Liver (tissue), 9 donors: ENCODE data around the gene IRAK1. TPM values are rescaled to one million over a fixed set of nuclear protein-coding genes. Genes with fewer than 3 reads are reported as not detected.
"Not testable (repeated sequence)": the region's sequence is repeated elsewhere in the genome, so short reads cannot be mapped to it uniquely, and the experiment has no call there.

Experiments used
- DNase-seq: peaks from one replicate; pipeline ENCODE4 v3.0.0-alpha.2; 2017; ENCODE audit warnings: low spot score
- H3K27ac ChIP-seq, 2 donors: one replicate each; pipeline ENCODE4 v1.7.0; 2013; ENCODE audit warnings: inconsistent platforms in 2 of 2, low read length in 2 of 2, control low read depth in 1 of 2, low read depth in 1 of 2, mild to moderate bottlenecking in 1 of 2
- H3K27me3 ChIP-seq, 4 donors: one replicate each; pipeline versions ENCODE4 v1.6.1 to v1.7.0; 2013; ENCODE audit warnings: low read length in 3 of 4, inconsistent platforms in 1 of 4, mild to moderate bottlenecking in 1 of 4, moderate library complexity in 1 of 4; ENCODE audit not compliant: control insufficient read depth in 4 of 4, insufficient read depth in 4 of 4
- H3K36me3 ChIP-seq, 4 donors: one replicate each; pipeline versions ENCODE4 v1.6.1 to v1.7.0; 2013; ENCODE audit warnings: low read length in 3 of 4, mild to moderate bottlenecking in 3 of 4, low read depth in 1 of 4, moderate library complexity in 1 of 4; ENCODE audit not compliant: control insufficient read depth in 4 of 4, insufficient read depth in 3 of 4
- H3K4me1 ChIP-seq, 4 donors: one replicate each; pipeline versions ENCODE4 v1.6.1 to v1.7.0; 2013; ENCODE audit warnings: low read length in 3 of 4, mild to moderate bottlenecking in 3 of 4, moderate library complexity in 1 of 4; ENCODE audit not compliant: control insufficient read depth in 4 of 4, insufficient read depth in 4 of 4
- H3K4me3 ChIP-seq, 3 donors: one replicate each; pipeline versions ENCODE4 v1.6.1 to v1.7.0; 2013; ENCODE audit warnings: low read length in 3 of 3, control low read depth in 1 of 3, low read depth in 1 of 3, mild to moderate bottlenecking in 1 of 3
- H3K9ac ChIP-seq, 2 donors: one replicate each; pipeline ENCODE4 v1.7.0; 2013; ENCODE audit warnings: low read length in 2 of 2, mild to moderate bottlenecking in 2 of 2, moderate library complexity in 2 of 2, control low read depth in 1 of 2, low read depth in 1 of 2
- H3K9me3 ChIP-seq, 4 donors: one replicate each; pipeline versions ENCODE4 v1.6.1 to v1.7.0; 2013; ENCODE audit warnings: low read length in 3 of 4; ENCODE audit not compliant: control insufficient read depth in 4 of 4
- ATF3 ChIP-seq: IDR thresholded peaks from 2 replicates; pipeline ENCODE4 v1.6.1; 2016; ENCODE audit warnings: antibody characterized with exemption
- HNF4A ChIP-seq, 2 donors: conservative IDR thresholded peaks; 2 replicates each; pipeline ENCODE4 v1.6.1; 2016; ENCODE audit warnings: antibody characterized with exemption in 2 of 2, mild to moderate bottlenecking in 2 of 2
- HNF4G ChIP-seq: IDR thresholded peaks from 2 replicates; pipeline ENCODE4 v1.6.1; 2016; ENCODE audit warnings: antibody characterized with exemption
- NR2F2 ChIP-seq: IDR thresholded peaks from 2 replicates; pipeline ENCODE4 v1.6.1; 2016; ENCODE audit warnings: antibody characterized with exemption
- RXRA ChIP-seq, 2 donors: IDR thresholded peaks; 2 replicates each; pipeline ENCODE4 v1.6.1; 2017 to 2018; ENCODE audit warnings: antibody characterized with exemption in 2 of 2, mild to moderate bottlenecking in 1 of 2
- SP1 ChIP-seq: IDR thresholded peaks from 2 replicates; pipeline ENCODE4 v1.6.1; 2018; ENCODE audit warnings: antibody characterized with exemption, mild to moderate bottlenecking
- TAF1 ChIP-seq: conservative IDR thresholded peaks from 2 replicates; pipeline ENCODE4 v1.6.1; 2016; ENCODE audit warnings: antibody characterized with exemption, mild to moderate bottlenecking
- YY1 ChIP-seq: IDR thresholded peaks from 2 replicates; pipeline ENCODE4 v1.6.1; 2016; ENCODE audit warnings: antibody characterized with exemption, mild to moderate bottlenecking
- ZBTB33 ChIP-seq: IDR thresholded peaks from 2 replicates; pipeline ENCODE4 v1.6.1; 2016; ENCODE audit warnings: antibody characterized with exemption
- WGBS: extraction: QIAGEN DNeasy Blood & Tissue Kit; methylation state at CpG from one replicate; pipeline ENCODE4 v1.1.7; 2013; 5-methylcytosine and 5-hydroxymethylcytosine counted together
- polyA plus RNA-seq, 2 donors: library from polyadenylated mRNA; stranded (reverse) in 1 of 2; unstranded in 1 of 2; fragments of 200-250 nt in 1 of 2; fragments of >200 nt in 1 of 2; fragmentation: Nextera tagmentation in 1 of 2; extraction: Ambion mirVana in 1 of 2; gene quantifications; one replicate each; pipeline versions ENCODE4 v1.2.1 to v1.2.3, GENCODE V29; 2013 to 2015
- total RNA-seq, 2 donors: library from RNA; depleted of rRNA; stranded (reverse); fragments of >200 nt; gene quantifications; one replicate each; pipeline ENCODE4 v1.2.3, GENCODE V29; 2014
- TF ChIP-seq, protein P1 (sequence below): IDR thresholded peaks from 2 replicates; pipeline ENCODE4 v1.6.1; 2016; ENCODE audit warnings: antibody characterized with exemption, mild to moderate bottlenecking
- donor health status: healthy.
- donor health status: healthy.
- donor health status: healthy.
- donor health status: healthy.
- donor health status: healthy.

IRAK1 gene
- total and polyA plus RNA-seq, 4 donors = 17.6 to 55.8 (median 27.4) TPM

DNA sequence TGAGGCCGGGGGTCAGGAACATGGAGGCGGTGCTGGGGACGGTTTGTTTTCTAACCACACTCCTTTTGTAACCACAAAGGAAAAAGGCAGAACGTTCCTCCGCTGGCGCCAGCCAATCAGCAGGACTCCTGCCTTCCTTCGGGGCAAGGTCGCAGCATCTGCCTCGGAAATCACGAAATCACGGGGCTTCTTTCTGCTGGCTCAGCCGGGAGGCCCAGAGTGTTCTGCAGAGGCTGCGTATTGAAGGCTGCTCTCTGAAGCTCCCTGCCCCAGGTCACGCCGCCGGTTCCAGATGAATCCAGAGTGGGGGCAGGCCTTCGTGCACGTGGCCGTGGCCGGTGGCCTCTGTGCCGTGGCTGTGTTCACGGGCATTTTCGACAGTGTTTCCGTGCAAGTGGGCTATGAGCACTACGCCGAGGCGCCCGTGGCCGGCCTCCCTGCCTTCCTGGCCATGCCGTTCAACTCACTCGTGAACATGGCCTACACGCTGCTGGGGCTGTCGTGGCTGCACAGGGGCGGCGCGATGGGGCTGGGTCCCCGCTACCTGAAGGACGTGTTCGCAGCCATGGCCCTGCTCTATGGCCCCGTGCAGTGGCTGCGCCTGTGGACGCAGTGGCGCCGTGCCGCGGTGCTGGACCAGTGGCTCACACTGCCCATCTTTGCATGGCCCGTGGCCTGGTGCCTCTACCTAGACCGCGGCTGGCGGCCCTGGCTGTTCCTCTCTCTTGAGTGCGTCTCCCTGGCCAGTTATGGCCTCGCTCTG is 37.8 kb downstream of the IRAK1 start:
- DNase-seq = no peak
- H3K27me3 ChIP-seq = peaks cover 0 to 3% (median 0%) of the 10 kb centered on the region in 4 donors
- 83% methylated on average over 52 of the region's 52 CpGs for WGBS
- no peaks in the 10 kb centered on the region for H3K36me3 ChIP-seq
- H3K27ac ChIP-seq = peak overlapping the region; percentile 14 to 32
- H3K9ac ChIP-seq = no peak overlapping the region
- H3K4me3 ChIP-seq = no peak overlapping the region
- TF ChIP-seq YY1 (peak; percentile 19), ATF3 (no peak)
- H3K9me3 ChIP-seq = no peaks in the 10 kb centered on the region
- peaks cover 8 to 12% (median 11%) of the 10 kb centered on the region in 4 donors for H3K4me1 ChIP-seq

DNA sequence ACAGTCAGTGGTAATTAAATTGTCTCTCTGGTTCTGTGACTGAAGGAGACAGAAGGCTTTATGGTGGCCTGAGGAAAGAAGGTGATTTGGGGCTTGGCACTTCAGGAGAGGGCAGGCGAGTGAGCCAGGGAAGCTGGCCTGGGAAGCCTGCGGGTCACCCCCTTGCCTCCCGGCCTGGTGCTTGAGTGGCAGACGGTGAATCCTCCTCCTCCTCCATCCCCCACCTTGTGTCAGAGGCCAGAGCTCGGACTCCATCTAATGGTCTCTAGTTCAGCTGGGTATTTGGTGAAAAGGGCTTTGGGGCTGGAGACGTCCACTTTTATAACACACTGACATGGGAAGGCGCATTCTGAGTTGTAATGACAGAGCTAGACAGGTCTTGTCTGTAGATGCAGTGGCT is 38.5 kb downstream of the IRAK1 start:
- 84% methylated on average over 7 of the region's 7 CpGs for WGBS
- H3K27ac ChIP-seq = peak overlapping the region; percentile 14 to 32
- H3K4me1 ChIP-seq = peaks cover 8 to 12% (median 10%) of the 10 kb centered on the region in 4 donors
- H3K27me3 ChIP-seq = peaks cover 0 to 3% (median 0%) of the 10 kb centered on the region in 4 donors
- TF ChIP-seq TAF1 (no peak), RXRA (IDR thresholded peaks at IDR 0.05) (no peak), HNF4G (no peak), NR2F2 (no peak), YY1 (no peak)
- TF ChIP-seq, protein P1, sequence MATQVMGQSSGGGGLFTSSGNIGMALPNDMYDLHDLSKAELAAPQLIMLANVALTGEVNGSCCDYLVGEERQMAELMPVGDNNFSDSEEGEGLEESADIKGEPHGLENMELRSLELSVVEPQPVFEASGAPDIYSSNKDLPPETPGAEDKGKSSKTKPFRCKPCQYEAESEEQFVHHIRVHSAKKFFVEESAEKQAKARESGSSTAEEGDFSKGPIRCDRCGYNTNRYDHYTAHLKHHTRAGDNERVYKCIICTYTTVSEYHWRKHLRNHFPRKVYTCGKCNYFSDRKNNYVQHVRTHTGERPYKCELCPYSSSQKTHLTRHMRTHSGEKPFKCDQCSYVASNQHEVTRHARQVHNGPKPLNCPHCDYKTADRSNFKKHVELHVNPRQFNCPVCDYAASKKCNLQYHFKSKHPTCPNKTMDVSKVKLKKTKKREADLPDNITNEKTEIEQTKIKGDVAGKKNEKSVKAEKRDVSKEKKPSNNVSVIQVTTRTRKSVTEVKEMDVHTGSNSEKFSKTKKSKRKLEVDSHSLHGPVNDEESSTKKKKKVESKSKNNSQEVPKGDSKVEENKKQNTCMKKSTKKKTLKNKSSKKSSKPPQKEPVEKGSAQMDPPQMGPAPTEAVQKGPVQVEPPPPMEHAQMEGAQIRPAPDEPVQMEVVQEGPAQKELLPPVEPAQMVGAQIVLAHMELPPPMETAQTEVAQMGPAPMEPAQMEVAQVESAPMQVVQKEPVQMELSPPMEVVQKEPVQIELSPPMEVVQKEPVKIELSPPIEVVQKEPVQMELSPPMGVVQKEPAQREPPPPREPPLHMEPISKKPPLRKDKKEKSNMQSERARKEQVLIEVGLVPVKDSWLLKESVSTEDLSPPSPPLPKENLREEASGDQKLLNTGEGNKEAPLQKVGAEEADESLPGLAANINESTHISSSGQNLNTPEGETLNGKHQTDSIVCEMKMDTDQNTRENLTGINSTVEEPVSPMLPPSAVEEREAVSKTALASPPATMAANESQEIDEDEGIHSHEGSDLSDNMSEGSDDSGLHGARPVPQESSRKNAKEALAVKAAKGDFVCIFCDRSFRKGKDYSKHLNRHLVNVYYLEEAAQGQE = no peak
- H3K9me3 ChIP-seq = no peaks in the 10 kb centered on the region
- H3K9ac ChIP-seq = no peak overlapping the region
- no peaks in the 10 kb centered on the region for H3K36me3 ChIP-seq
- DNase-seq = no peak
- H3K4me3 ChIP-seq = no peak overlapping the region

GRCh38 chrX:153980394-153980793 is 39.3 kb downstream of the IRAK1 start:
- peaks cover 8 to 11% (median 10%) of the 10 kb centered on the region in 4 donors for H3K4me1 ChIP-seq
- H3K4me3 ChIP-seq, H3K27ac ChIP-seq, H3K9me3 ChIP-seq, H3K9ac ChIP-seq, H3K36me3 ChIP-seq, DNase-seq, H3K27me3 ChIP-seq: not testable (repeated sequence)
- 24% methylated on average over 9 of the region's 10 CpGs for WGBS
- TF ChIP-seq RXRA (IDR thresholded peaks at IDR 0.05) (peak; percentile 22 to 46), SP1 (peak; percentile 25)

DNA sequence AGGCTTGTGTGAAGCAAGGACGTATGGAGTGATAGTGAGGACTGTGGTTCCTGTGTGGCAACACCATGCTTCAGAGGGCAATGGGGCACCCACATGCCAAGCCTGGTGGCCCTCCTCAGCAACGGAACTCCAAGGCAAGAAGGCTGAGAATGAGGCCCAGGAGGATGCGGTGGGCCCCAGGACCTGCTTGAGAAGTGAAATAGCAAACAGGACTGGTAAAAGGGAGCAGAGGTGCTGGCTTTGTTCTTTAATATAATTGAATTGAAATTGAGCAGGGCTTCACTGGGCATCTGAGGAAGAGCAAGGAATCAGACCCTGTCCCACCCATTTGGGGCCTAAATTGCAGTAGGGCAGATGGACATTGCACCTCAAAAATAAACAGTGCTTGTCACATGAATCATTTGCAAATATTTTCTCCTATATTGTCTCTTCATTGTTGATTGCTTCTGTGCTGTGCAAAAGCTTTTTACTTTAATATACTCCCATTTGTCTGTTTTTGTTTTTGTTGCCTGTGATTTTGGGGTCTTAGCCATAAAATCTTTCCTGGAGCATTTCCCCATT is 44.9 kb downstream of the IRAK1 start:
- TF ChIP-seq ZBTB33 = no peak
- no peak for TF ChIP-seq TAF1
- TF ChIP-seq HNF4A (conservative IDR thresholded peaks at IDR 0.05) = peak; percentile 33 to 52
- Histone ChIP-seq H3K4me1 (peaks cover 3 to 24% (median 19%) of the 10 kb centered on the region in 4 donors), H3K36me3 (no peaks in the 10 kb centered on the region), H3K27ac (peak overlapping the region; percentile 72 to 95), H3K27me3 (no peaks in the 10 kb centered on the region), H3K4me3 (no peak overlapping the region), H3K9me3 (no peaks in the 10 kb centered on the region), H3K9ac (no peak overlapping the region)
- WGBS = 48% methylated on average over 3 of the region's 3 CpGs
- no peak for DNase-seq
